Testis (tissue), 2 donors: ENCODE data around the gene SLC16A12.

Source experiments
- CTCF ChIP-seq, 3 experiments: fragments of 450-650 bp in 2 of 3; fragments of 200-600 bp in 1 of 3; sonication (generic) in 1 of 3; IDR thresholded peaks; one replicate each; pipeline ENCODE4 v1.5.1; 2016 to 2019; ENCODE audit warnings: antibody characterized with exemption in 3 of 3, mild to moderate bottlenecking in 2 of 3, moderate library complexity in 1 of 3
- POLR2A ChIP-seq: fragments of 450-650 bp; IDR thresholded peaks from one replicate; pipeline ENCODE4 v1.6.1; 2017; ENCODE audit warnings: antibody characterized with exemption, mild to moderate bottlenecking, moderate library complexity

GRCh38 chr10:89458291-89458690 is 77.1 kb downstream of the SLC16A12 start:
- TF ChIP-seq CTCF (IDR thresholded peaks at IDR 0.05) (no peak), POLR2A (no peak)
